CD14-positive monocyte (primary cell): ENCODE results near the gene CYLD. TPM values are rescaled to one million over a fixed set of nuclear protein-coding genes. Genes with fewer than 3 reads are reported as not detected.

ENCODE experiments used
- DNase-seq, 3 donors: peaks; one replicate each; pipeline ENCODE4 v3.0.0-alpha.2; 2011 to 2022
- H2AFZ ChIP-seq: 2 replicates; pipeline ENCODE4 v1.6.0; 2012; ENCODE audit warnings: mild to moderate bottlenecking, low read depth, low read length, inconsistent platforms; ENCODE audit not compliant: insufficient read depth, poor library complexity, severe bottlenecking
- H3K27ac ChIP-seq, 2 donors: 1 replicate in 1 of 2; 2 replicates in 1 of 2; pipeline ENCODE4 v1.5.1; 2012 to 2013; ENCODE audit warnings: low read length in 2 of 2, control low read depth in 1 of 2, inconsistent platforms in 1 of 2, low read depth in 1 of 2, mild to moderate bottlenecking in 1 of 2
- H3K27me3 ChIP-seq, 2 donors: one replicate each; pipeline versions ENCODE4 v1.6.0 to v1.6.1; 2011 to 2013; ENCODE audit warnings: low read length in 2 of 2; ENCODE audit not compliant: control insufficient read depth in 2 of 2, insufficient read depth in 2 of 2
- H3K36me3 ChIP-seq, 2 donors: replicated peaks in 1 of 2; 1 replicate in 1 of 2; 2 replicates in 1 of 2; pipeline versions ENCODE4 v1.5.1 to v1.6.1; 2012 to 2013; ENCODE audit warnings: low read length in 2 of 2, control low read depth in 1 of 2, inconsistent platforms in 1 of 2, mild to moderate bottlenecking in 1 of 2; ENCODE audit not compliant: insufficient read depth in 2 of 2, control insufficient read depth in 1 of 2
- H3K4me1 ChIP-seq, 2 donors: 1 replicate in 1 of 2; 2 replicates in 1 of 2; pipeline versions ENCODE4 v1.5.1 to v1.6.1; 2012 to 2013; ENCODE audit warnings: low read length in 2 of 2, control low read depth in 1 of 2, inconsistent platforms in 1 of 2, mild to moderate bottlenecking in 1 of 2, moderate library complexity in 1 of 2; ENCODE audit not compliant: insufficient read depth in 2 of 2, control insufficient read depth in 1 of 2
- H3K4me2 ChIP-seq: replicated peaks from 2 replicates; pipeline ENCODE3; 2012; ENCODE audit warnings: low read length, moderate library complexity, mild to moderate bottlenecking; ENCODE audit not compliant: poor library complexity, severe bottlenecking; ENCODE audit errors: extremely low read depth
- H3K4me3 ChIP-seq, 3 experiments: fragments of 200-600 bp in 1 of 3; sonication (generic) in 1 of 3; replicated peaks in 1 of 3; 1 replicate in 2 of 3; 2 replicates in 1 of 3; pipeline ENCODE4 v1.5.1; 2011 to 2013; ENCODE audit warnings: low read length in 3 of 3, mild to moderate bottlenecking in 3 of 3, control low read depth in 2 of 3, low read depth in 2 of 3, inconsistent platforms in 1 of 3, moderate library complexity in 1 of 3
- H3K79me2 ChIP-seq: 2 replicates; pipeline ENCODE4 v1.6.0; 2012; ENCODE audit warnings: mild to moderate bottlenecking, control low read depth, inconsistent platforms, low read length, moderate library complexity; ENCODE audit not compliant: insufficient read depth
- H3K9ac ChIP-seq: 2 replicates; pipeline ENCODE4 v1.6.0; 2017; ENCODE audit warnings: low read length, mild to moderate bottlenecking; ENCODE audit not compliant: insufficient read depth, poor library complexity, severe bottlenecking
- H3K9me3 ChIP-seq, 2 donors: replicated peaks in 1 of 2; 1 replicate in 1 of 2; 2 replicates in 1 of 2; pipeline versions ENCODE4 v1.5.1 to v1.6.1; 2012 to 2013; ENCODE audit warnings: low read length in 2 of 2, control low read depth in 1 of 2; ENCODE audit not compliant: control insufficient read depth in 1 of 2, insufficient read depth in 1 of 2
- H4K20me1 ChIP-seq: 2 replicates; pipeline ENCODE4 v1.6.0; 2012; ENCODE audit warnings: mild to moderate bottlenecking, low read length, control low read depth, moderate library complexity; ENCODE audit not compliant: insufficient read depth
- H3K27ac Mint-ChIP-seq, 7 donors: one replicate each; pipeline ENCODE4 v1.8.0; 2020; ENCODE audit warnings: mild to moderate bottlenecking in 7 of 7, mixed read lengths in 7 of 7, moderate library complexity in 6 of 7, inconsistent platforms in 2 of 7
- H3K27me3 Mint-ChIP-seq, 3 donors: one replicate each; pipeline ENCODE4 v1.8.0; 2021 to 2022; ENCODE audit warnings: low read depth in 3 of 3, mild to moderate bottlenecking in 3 of 3, mixed read lengths in 3 of 3, moderate library complexity in 3 of 3, inconsistent platforms in 1 of 3
- H3K36me3 Mint-ChIP-seq, 2 donors: one replicate each; pipeline ENCODE4 v1.8.0; 2020; ENCODE audit warnings: mixed read lengths in 2 of 2, inconsistent platforms in 1 of 2, mild to moderate bottlenecking in 1 of 2
- H3K4me1 Mint-ChIP-seq: one replicate; pipeline ENCODE4 v1.8.0; 2020; ENCODE audit warnings: mild to moderate bottlenecking, mixed read lengths
- H3K4me3 Mint-ChIP-seq, 2 donors: one replicate each; pipeline ENCODE4 v1.8.0; 2020; ENCODE audit warnings: mild to moderate bottlenecking in 2 of 2, mixed read lengths in 2 of 2, moderate library complexity in 1 of 2
- H3K9me3 Mint-ChIP-seq, 7 donors: one replicate each; pipeline ENCODE4 v1.8.0; 2020 to 2022; ENCODE audit warnings: mixed read lengths in 7 of 7, mild to moderate bottlenecking in 6 of 7, moderate library complexity in 6 of 7, inconsistent platforms in 2 of 7
- CTCF ChIP-seq: fragments of 200-600 bp; IDR thresholded peaks from one replicate; pipeline ENCODE4 v1.8.0; 2022; ENCODE audit warnings: antibody characterized with exemption, mild to moderate bottlenecking
- WGBS: methylation state at CpG from one replicate; pipeline ENCODE4 v1.1.5; 2013; ENCODE audit warnings: missing lambda C conversion rate; ENCODE audit not compliant: insufficient coverage; 5-methylcytosine and 5-hydroxymethylcytosine counted together
- intact Hi-C, 2 donors: fragments of 100-400 bp; cut with micrococcal nuclease; formaldehyde crosslinking; loops; one replicate each; pipeline versions ENCODE4 v1.15.0 to v1.15.1; 2023
- polyA plus RNA-seq, 3 donors: library from polyadenylated mRNA; depleted of rRNA in 1 of 3; unstranded in 2 of 3; stranded (reverse) in 1 of 3; fragments of 300-500 nt in 2 of 3; fragments of >200 nt in 1 of 3; fragmentation: Illumina TruSeq in 2 of 3; gene quantifications; 1 replicate in 2 of 3; 2 replicates in 1 of 3; pipeline ENCODE4 v1.2.3, GENCODE V29; 2012 to 2021

Gene CYLD
- polyA plus RNA-seq, 3 donors, result 32.1 to 57.9 (median 35.9) TPM

- no peaks in the 10 kb centered on the region for H3K27me3 ChIP-seq
- no CpG with 5 or more reads among the region's 5 CpGs for WGBS
- intact Hi-C loops, result no loop called here
- H3K4me2 ChIP-seq, result no peak overlapping the region
- no peak for TF ChIP-seq CTCF
- H3K79me2 ChIP-seq, result peaks cover 47% of the 10 kb centered on the region
- no peak overlapping the region for H3K9ac ChIP-seq
- Mint-ChIP-seq H3K4me3 (no peak overlapping the region), H3K4me1 (peaks cover 3% of the 10 kb centered on the region), H3K27me3 (peaks cover 0 to 1% (median 0%) of the 10 kb centered on the region in 3 donors), H3K36me3 (peaks cover 54 to 58% of the 10 kb centered on the region in 2 donors), H3K27ac (no peak overlapping the region), H3K9me3 (peaks cover 0 to 4% (median 0%) of the 10 kb centered on the region in 7 donors)
- no peak overlapping the region for H3K27ac ChIP-seq
- peaks cover 56 to 79% of the 10 kb centered on the region in 2 donors for H3K36me3 ChIP-seq
- H3K9me3 ChIP-seq, result no peaks in the 10 kb centered on the region
- H2AFZ ChIP-seq, result no peak overlapping the region
- H4K20me1 ChIP-seq, result peaks cover 88% of the 10 kb centered on the region
- no peak overlapping the region for H3K4me3 ChIP-seq
- DNase-seq, result no peak
- H3K4me1 ChIP-seq, result no peaks in the 10 kb centered on the region
These were observed 32.5 kb downstream of the CYLD start for GRCh38 chr16:50774405-50774804.

GRCh38 chr16:50774960-50775359 lies 33.1 kb downstream of the CYLD start:
- no peaks in the 10 kb centered on the region for H3K9me3 ChIP-seq
- H2AFZ ChIP-seq, result no peak overlapping the region
- H3K36me3 Mint-ChIP-seq, result peaks cover 56 to 60% of the 10 kb centered on the region in 2 donors
- H3K9me3 Mint-ChIP-seq, result peaks cover 0 to 4% (median 0%) of the 10 kb centered on the region in 7 donors
- DNase-seq, result no peak
- no peak overlapping the region for H3K27ac Mint-ChIP-seq
- no CpG with 5 or more reads among the region's 3 CpGs for WGBS
- H3K4me3 ChIP-seq, result no peak overlapping the region
- H3K4me3 Mint-ChIP-seq, result no peak overlapping the region
- H3K4me1 ChIP-seq, result no peaks in the 10 kb centered on the region
- H3K4me2 ChIP-seq, result no peak overlapping the region
- peaks cover 56 to 79% of the 10 kb centered on the region in 2 donors for H3K36me3 ChIP-seq
- peaks cover 87% of the 10 kb centered on the region for H4K20me1 ChIP-seq
- H3K27me3 ChIP-seq, result no peaks in the 10 kb centered on the region
- H3K9ac ChIP-seq, result no peak overlapping the region
- intact Hi-C loops, result no loop called here
- no peak overlapping the region for H3K27ac ChIP-seq
- H3K79me2 ChIP-seq, result peaks cover 41% of the 10 kb centered on the region
- peaks cover 3% of the 10 kb centered on the region for H3K4me1 Mint-ChIP-seq
- no peak for TF ChIP-seq CTCF
- peaks cover 0 to 1% (median 0%) of the 10 kb centered on the region in 3 donors for H3K27me3 Mint-ChIP-seq
